AG04450 (cell line): ENCODE measurements around the gene BCL11A. TPM values are rescaled to one million over a fixed set of nuclear protein-coding genes. Genes with fewer than 3 reads are reported as not detected.

Experiments
- CTCF ChIA-PET: fragments of 300-600, 350-600 bp; formaldehyde crosslinking; extraction: SDS; loops from one replicate; lab custom pipeline; 2022; ENCODE audit warnings: antibody characterized with exemption, inconsistent platforms; lab: Charles Lee
- POLR2A ChIA-PET: fragments of 350-600 bp; formaldehyde crosslinking; extraction: SDS; loops from one replicate; lab custom pipeline; 2021; ENCODE audit warnings: antibody characterized with exemption, inconsistent platforms; lab: Yijun Ruan, JAX
- DNase-seq: peaks from one replicate; pipeline ENCODE4 v3.0.0-alpha.2; 2011; ENCODE audit warnings: low read depth, low spot score
- H3K27ac ChIP-seq: one replicate; pipeline ENCODE4 v1.5.1; 2012; ENCODE audit warnings: low read depth, low read length, control low read depth
- H3K27me3 ChIP-seq: one replicate; pipeline ENCODE4 v1.6.0; 2012; ENCODE audit warnings: low read length; ENCODE audit not compliant: control insufficient read depth, insufficient read depth
- H3K4me3 ChIP-seq: 2 replicates; pipeline ENCODE4 v1.5.1; 2011; ENCODE audit warnings: mild to moderate bottlenecking, low read depth, low read length, control low read depth
- H3K9me3 ChIP-seq: 2 replicates; pipeline ENCODE4 v1.5.1; 2012; ENCODE audit warnings: low read length; ENCODE audit not compliant: control insufficient read depth, insufficient read depth
- polyA plus RNA-seq: library from polyadenylated mRNA; depleted of rRNA; stranded (reverse); fragments of >200 nt; gene quantifications from 2 replicates; pipeline ENCODE4 v1.2.3, GENCODE V29; 2011
- TF ChIP-seq, protein P1 (sequence below): IDR thresholded peaks from 2 replicates; pipeline ENCODE4 v1.5.1; 2011; ENCODE audit warnings: low read depth, low read length, control low read depth, inconsistent platforms

BCL11A gene
- polyA plus RNA-seq, 1 experiment, result 1.1 TPM

DNA sequence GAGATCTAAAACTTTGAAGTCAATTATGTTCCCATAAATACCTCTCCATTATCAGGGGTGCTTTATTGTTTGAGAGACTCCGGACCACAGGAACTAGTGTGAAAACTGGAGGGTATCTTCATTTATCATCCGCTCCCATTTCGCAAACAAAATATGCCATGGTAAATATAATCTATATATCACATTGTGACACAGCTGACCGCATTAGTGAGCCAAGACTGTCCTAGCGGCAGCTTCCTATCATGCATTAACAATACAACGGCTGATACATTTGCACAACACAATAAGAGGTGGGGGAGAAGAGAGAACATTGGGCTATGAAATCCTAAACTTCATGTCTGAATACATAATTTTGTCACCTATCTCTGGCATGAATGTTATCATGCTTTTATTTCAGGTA lies 29.5 kb downstream of the BCL11A start:
- no peak for DNase-seq
- ChIA-PET POLR2A (interaction anchor here (0.7 kb wide), 2 partner anchors 170 to 1567 kb away, joined by 3 read pairs; no protein-coding TSS in a partner anchor), CTCF (interaction anchor here (0.6 to 0.8 kb wide), 2 partner anchors 16 to 26 kb away, joined by 3 to 5 read pairs; no protein-coding TSS in a partner anchor)
- H3K27me3 ChIP-seq, result no peaks in the 10 kb centered on the region
- H3K4me3 ChIP-seq, result no peak overlapping the region
- TF ChIP-seq, protein P1, sequence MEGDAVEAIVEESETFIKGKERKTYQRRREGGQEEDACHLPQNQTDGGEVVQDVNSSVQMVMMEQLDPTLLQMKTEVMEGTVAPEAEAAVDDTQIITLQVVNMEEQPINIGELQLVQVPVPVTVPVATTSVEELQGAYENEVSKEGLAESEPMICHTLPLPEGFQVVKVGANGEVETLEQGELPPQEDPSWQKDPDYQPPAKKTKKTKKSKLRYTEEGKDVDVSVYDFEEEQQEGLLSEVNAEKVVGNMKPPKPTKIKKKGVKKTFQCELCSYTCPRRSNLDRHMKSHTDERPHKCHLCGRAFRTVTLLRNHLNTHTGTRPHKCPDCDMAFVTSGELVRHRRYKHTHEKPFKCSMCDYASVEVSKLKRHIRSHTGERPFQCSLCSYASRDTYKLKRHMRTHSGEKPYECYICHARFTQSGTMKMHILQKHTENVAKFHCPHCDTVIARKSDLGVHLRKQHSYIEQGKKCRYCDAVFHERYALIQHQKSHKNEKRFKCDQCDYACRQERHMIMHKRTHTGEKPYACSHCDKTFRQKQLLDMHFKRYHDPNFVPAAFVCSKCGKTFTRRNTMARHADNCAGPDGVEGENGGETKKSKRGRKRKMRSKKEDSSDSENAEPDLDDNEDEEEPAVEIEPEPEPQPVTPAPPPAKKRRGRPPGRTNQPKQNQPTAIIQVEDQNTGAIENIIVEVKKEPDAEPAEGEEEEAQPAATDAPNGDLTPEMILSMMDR, result no peak
- no peaks in the 10 kb centered on the region for H3K9me3 ChIP-seq
- no peak overlapping the region for H3K27ac ChIP-seq

DNA sequence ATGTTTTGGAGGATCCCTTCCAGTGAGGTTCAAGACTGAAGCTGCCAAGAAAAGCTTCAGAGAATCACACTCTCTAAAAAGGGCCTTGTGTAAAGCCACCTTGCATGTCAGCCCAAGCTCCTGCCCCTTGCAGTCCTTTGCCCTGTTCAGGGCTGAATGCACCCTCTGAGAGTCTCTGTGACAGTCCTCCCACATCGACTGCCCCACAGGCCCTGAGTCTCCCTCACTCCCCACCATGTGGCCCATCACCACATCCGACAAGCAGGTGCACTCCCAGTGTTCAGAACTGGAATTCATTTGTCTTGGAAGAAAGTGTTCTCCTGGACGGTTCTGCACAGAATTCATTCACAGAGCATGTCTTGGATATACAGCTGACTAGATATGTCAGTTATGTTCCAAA lies 31.0 kb downstream of the BCL11A start:
- Histone ChIP-seq H3K27me3 (no peaks in the 10 kb centered on the region), H3K9me3 (no peaks in the 10 kb centered on the region), H3K27ac (no peak overlapping the region), H3K4me3 (no peak overlapping the region)
- POLR2A ChIA-PET, result no interaction called here
- no peak for DNase-seq
- CTCF ChIA-PET, result interaction anchor here (0.8 to 1.1 kb wide), 2 partner anchors 10 to 25 kb away, joined by 3 read pairs; no protein-coding TSS in a partner anchor
- TF ChIP-seq, protein P1, result no peak

DNA sequence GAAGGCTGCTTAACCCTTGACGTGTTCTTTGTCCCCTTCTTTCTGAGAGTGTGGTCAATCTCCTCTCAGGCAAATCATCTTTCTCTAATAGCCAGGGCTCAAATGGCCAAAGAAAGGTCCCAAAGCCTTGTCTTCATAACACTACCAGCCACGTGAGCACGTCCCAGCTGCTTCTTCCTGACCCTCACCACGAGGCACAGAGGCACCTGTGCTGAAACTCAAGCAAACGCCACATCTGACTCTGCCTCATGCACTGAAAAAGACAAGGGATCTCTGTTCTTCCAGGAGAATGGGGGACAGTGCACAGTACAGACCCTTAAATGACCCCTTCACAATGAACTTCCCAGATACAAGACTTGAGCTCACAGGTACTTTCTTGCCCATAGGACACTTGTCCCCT lies 31.8 kb downstream of the BCL11A start:
- Histone ChIP-seq H3K27ac (no peak overlapping the region), H3K27me3 (no peaks in the 10 kb centered on the region), H3K9me3 (no peaks in the 10 kb centered on the region), H3K4me3 (no peak overlapping the region)
- TF ChIP-seq, protein P1, result no peak
- ChIA-PET CTCF (no interaction called here), POLR2A (no interaction called here)
- DNase-seq, result no peak

DNA sequence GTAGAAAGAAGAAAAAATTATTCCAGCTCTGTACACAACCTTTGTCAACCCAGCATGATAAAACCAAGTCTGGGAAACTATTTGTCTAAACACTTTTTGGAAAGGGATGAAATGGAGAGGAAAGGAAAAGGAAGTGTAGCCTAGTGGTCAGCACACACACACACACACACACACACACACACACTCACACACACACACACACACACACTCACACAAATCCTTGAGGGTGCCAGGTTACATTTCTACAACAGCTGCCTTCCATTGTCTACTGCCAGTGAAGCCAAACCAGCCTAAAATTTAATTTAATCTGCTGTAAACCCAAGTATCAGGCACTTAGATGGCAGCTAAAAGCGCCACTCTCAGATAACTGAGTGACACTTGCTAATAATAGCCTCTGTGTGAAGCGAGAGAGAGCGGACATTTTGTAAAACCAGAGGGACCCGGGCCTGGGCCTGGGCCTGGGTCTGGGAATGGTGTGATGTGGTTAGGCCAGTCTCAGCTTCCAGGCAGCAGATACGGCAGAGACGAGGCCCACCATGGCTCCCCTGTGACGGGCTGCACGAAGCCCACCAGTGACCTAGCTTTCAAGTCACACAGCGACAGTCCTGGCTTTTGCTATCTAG lies 32.4 kb downstream of the BCL11A start:
- TF ChIP-seq, protein P1, result no peak
- H3K27ac ChIP-seq, result no peak overlapping the region
- no peaks in the 10 kb centered on the region for H3K9me3 ChIP-seq
- H3K27me3 ChIP-seq, result no peaks in the 10 kb centered on the region
- DNase-seq, result no peak
- CTCF ChIA-PET, result no interaction called here
- H3K4me3 ChIP-seq, result no peak overlapping the region
- POLR2A ChIA-PET, result no interaction called here

DNA sequence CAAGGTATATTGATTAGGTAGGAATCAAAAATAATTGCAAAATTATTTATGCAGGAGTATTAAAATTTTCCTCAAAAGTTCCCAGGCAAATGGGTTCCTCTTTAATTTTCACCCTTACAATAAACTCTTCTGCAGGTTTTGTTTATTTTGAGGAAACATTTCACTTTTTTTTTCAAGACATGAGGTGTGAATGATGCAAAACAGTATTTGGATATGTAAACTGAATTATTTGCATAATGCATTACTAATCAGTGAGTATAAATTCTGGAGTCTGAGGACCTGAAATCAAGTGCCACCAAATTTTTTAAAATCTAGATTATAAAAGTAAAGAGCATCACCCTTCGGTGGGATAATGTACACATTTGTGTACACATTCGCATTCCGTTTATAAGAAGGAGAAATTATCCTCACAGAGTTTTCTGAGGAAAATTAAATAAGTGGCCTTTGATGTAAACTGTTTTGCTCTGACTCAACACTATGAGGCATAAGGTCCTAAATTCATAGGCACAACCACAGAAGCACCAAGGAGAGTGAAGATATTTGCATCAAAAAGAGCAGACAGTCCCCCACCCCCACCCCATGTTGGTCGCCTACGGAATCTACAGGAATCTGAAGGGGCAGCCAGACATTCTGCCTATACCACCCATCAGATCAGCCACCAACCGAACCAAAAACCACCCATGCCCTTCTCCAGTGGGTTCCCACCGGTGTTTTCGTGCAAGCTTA lies 33.1 kb downstream of the BCL11A start:
- H3K9me3 ChIP-seq, result no peaks in the 10 kb centered on the region
- H3K4me3 ChIP-seq, result no peak overlapping the region
- POLR2A ChIA-PET, result no interaction called here
- TF ChIP-seq, protein P1, result no peak
- no peak for DNase-seq
- H3K27me3 ChIP-seq, result no peaks in the 10 kb centered on the region
- CTCF ChIA-PET, result no interaction called here
- H3K27ac ChIP-seq, result no peak overlapping the region
